Measurements from ENCODE around the gene ACSF3.

DNA sequence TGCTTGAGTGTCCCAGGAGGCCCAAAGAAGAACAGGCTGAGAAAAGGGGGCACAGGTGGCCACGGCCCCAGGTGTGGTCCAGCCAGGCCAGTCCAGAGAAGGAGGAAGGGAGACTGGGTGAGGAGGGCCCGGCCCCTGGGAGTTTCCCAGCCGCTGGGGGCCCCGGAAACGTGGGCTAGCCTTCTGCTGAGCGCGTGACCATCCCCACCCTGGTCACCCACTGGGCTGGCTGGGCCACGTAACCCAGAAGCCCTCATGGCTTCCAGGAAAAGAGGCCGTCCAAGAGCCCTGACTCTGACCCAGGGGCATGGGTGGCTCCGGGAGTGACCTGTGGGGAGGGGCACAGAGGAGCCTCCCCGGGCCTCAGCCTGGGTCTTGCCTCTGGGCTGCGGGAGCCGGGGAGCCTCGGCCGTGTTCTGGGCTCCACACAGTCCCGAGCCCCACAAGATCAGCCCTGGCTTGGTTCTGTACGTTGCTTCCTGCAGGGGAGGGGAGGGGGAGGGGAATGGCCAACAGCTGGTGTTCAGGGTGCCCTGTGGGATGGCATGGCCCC, 29.8 kb upstream of the ACSF3 start:
- TF ChIP-seq, protein P1, sequence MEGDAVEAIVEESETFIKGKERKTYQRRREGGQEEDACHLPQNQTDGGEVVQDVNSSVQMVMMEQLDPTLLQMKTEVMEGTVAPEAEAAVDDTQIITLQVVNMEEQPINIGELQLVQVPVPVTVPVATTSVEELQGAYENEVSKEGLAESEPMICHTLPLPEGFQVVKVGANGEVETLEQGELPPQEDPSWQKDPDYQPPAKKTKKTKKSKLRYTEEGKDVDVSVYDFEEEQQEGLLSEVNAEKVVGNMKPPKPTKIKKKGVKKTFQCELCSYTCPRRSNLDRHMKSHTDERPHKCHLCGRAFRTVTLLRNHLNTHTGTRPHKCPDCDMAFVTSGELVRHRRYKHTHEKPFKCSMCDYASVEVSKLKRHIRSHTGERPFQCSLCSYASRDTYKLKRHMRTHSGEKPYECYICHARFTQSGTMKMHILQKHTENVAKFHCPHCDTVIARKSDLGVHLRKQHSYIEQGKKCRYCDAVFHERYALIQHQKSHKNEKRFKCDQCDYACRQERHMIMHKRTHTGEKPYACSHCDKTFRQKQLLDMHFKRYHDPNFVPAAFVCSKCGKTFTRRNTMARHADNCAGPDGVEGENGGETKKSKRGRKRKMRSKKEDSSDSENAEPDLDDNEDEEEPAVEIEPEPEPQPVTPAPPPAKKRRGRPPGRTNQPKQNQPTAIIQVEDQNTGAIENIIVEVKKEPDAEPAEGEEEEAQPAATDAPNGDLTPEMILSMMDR (IDR thresholded peaks at IDR 0.05; ENCODE audit: low read length), result no peak
- TF ChIP-seq EZH2 (IDR thresholded peaks at IDR 0.05; ENCODE audit: borderline replicate concordance, low read length), result no peak

All from OCI-LY1 (cell line).